Hepatocyte (in vitro differentiated cells): ENCODE measurements around the gene C1orf74.

ENCODE experiments used
- CTCF ChIP-seq: fragments of 200-600 bp; sonication (generic); IDR thresholded peaks from 2 replicates; pipeline ENCODE4 v1.5.1; 2016; ENCODE audit warnings: antibody characterized with exemption, mild to moderate bottlenecking; ENCODE audit not compliant: poor library complexity
- EZH2 ChIP-seq: fragments of 200-600 bp; sonication (generic); IDR thresholded peaks from 2 replicates; pipeline ENCODE4 v1.6.1; 2016; ENCODE audit warnings: antibody characterized with exemption, mild to moderate bottlenecking, borderline replicate concordance

DNA sequence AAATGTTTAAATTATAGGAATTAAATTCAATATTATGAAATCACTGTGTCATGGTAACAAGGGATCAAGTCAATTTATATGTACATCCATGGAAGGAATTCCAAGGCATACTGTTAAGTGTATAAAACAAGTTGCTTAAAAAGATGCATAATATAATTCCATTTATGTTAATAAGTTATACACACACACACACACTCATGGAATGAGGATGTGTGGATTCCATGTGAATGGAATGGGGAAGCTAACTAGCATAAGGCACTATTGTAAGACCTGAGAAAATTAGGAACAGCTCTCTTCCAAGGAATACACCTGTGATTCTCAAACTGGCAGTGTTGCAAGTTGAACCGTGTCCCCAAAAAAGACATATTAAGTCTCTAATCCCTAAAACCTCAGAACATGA lies 46.1 kb downstream of the C1orf74 start:
- TF ChIP-seq CTCF (no peak), EZH2 (no peak)
